GM19099 (cell line): ENCODE results near the gene LY9.

ENCODE experiments used
- POLR2A ChIP-seq: IDR thresholded peaks from 3 replicates; pipeline ENCODE4 v1.6.1; 2011; ENCODE audit warnings: low read depth; ENCODE audit not compliant: insufficient read length; ENCODE audit errors: extremely low read depth

LY9 gene, protein sequence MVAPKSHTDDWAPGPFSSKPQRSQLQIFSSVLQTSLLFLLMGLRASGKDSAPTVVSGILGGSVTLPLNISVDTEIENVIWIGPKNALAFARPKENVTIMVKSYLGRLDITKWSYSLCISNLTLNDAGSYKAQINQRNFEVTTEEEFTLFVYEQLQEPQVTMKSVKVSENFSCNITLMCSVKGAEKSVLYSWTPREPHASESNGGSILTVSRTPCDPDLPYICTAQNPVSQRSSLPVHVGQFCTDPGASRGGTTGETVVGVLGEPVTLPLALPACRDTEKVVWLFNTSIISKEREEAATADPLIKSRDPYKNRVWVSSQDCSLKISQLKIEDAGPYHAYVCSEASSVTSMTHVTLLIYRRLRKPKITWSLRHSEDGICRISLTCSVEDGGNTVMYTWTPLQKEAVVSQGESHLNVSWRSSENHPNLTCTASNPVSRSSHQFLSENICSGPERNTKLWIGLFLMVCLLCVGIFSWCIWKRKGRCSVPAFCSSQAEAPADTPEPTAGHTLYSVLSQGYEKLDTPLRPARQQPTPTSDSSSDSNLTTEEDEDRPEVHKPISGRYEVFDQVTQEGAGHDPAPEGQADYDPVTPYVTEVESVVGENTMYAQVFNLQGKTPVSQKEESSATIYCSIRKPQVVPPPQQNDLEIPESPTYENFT

GRCh38 chr1:160795951-160796383 is at the start of gene LY9:
LY9 (plus strand) TSS chr1:160796174; CDS start chr1:160796188, 14 bp downstream.
- peak; percentile 47 for TF ChIP-seq POLR2A

DNA sequence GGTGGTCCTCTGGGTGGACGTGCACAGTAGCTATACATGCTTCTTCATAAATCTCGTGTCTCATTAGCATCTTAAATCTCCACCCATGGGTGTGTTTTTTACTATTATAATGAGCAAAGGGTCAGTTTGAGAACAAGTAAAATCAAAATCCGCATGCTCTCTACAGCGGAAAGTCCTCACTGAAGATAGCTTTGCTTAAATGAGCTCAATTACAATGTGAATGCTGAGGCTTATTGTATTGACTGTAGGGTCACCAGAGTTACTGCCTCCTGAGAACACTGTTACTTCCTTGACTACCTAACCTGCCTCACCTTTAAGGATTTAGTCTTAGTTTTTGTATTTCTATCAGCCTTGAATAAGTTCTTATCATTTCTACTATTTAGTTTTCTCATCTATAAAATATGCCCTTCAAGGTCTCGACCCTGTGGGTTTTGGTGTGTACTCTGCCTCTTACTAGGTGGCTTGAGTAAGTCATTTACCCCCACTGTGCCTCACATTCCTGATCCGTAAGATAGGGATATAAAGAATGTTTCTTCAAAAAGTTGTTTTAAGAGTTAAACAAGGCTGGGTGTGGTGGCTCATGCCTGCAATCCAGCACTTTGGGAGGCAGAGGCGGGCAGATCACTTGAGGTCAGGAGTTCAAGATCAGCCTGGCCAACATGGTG is 49.0 kb upstream of the LY9 start:
- TF ChIP-seq POLR2A = no peak

GRCh38 chr1:160747717-160748116 is 48.3 kb upstream of the LY9 start:
- TF ChIP-seq POLR2A = no peak

GRCh38 chr1:160748181-160748877 is 47.6 kb upstream of the LY9 start:
- TF ChIP-seq POLR2A = no peak

- no peak for TF ChIP-seq POLR2A
Observed at GRCh38 chr1:160748878-160749269, 47.1 kb upstream of the LY9 start.

GRCh38 chr1:160750608-160751007 is 45.4 kb upstream of the LY9 start:
- no peak for TF ChIP-seq POLR2A

- no peak for TF ChIP-seq POLR2A
Observed at GRCh38 chr1:160752406-160752805, 43.6 kb upstream of the LY9 start.

GRCh38 chr1:160752924-160753323 is 43.0 kb upstream of the LY9 start:
- TF ChIP-seq POLR2A = no peak

DNA sequence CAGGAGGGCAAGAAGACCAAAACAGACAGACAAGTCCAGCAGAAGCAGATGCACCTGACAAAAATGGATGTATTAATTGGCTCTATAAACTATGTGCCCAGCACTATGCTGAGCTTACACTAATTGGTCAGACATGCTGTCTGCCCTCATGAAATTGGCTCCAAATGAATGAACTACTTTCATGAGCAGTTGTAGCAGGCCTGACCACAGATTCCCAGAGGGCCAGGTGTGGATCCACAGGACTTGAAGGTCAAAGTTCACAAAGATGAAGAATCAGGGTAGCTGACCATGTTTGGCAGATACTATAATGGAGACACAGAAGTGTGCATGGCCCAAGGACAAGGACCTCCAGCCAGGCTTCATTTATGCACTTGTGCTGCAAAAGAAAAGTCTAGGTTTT is 42.4 kb upstream of the LY9 start:
- no peak for TF ChIP-seq POLR2A

- TF ChIP-seq POLR2A = no peak
Observed at GRCh38 chr1:160755461-160755860, 40.5 kb upstream of the LY9 start.

DNA sequence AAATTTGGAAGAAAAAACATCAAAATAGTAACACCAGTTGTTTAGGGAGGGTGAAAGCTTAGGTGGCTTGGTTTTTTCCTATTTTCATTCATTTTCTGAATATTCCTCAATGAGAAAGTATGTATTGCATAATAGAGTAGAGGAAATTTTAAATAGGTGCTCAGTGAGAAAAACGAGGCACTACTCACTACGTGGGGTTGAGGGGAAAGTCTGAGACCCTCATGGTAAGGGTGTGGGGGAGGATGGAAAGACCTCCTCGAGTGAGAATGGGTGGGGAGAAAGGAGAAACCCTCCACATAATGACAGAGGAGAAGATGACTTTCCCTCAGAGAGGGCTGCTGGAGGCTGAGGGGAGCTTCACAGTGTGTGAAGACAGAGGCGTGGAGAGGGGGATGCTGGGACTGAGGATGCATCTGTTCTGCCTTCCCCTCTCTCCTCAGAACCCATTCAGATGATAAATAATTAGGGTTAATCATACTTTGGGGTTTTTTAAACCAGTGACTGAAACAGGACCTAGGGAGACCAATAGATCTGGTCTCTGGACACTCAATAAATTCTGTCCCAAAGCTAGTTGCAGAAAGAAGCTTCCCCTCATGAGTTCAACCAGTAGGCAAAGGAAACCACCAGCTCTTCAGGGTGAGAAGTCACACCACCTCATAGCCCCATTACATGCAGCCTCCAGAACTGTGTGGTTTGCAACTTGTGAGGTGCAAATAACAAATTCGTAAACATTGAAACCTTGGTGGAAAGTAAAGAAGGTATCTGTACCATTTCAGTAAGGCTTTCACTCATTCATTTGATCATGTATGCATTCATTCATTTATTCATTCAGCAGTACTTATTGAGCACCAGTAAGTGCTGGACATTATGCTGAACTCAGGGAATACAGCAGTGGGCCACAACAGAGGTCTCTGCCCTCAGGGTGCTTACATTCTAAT is 39.8 kb upstream of the LY9 start:
- TF ChIP-seq POLR2A = no peak

DNA sequence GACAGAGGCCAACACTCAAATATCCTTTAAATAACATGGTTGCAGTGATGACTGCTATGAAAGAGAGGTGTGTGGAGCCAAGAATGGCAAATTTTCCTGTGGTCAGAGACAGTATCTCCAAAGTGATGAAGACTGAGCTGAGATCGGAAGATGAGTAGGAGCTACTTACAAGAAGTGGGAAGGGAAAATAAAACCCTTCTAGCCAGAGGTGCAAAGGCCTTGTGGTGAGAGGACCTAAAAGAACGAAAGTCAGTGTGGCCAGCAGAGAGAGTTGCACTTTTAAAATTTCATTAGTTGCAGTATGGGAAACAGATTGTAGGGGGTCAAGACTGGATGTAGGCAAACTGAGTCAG is 39.1 kb upstream of the LY9 start:
- no peak for TF ChIP-seq POLR2A

DNA sequence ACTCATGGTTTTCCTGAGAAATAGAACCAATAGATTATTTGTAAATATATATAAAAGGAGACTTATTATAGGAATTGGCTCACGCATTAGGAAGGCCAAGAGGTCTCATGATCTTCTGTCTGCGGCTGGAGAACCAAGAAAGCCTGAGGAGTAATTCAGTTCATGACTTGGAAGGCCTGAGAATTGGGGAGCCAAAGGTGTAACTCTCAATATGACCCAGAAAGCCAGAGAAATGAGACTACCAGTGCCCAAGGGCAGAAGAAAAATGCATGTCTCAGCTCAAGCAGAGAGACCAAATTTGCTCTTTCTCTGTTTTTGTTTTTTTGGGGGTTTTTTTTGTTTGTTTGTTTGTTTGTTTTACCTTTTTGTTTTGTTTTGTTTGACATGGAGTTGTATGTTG is 37.5 kb upstream of the LY9 start:
- no peak for TF ChIP-seq POLR2A

- TF ChIP-seq POLR2A = no peak
Observed at GRCh38 chr1:160759740-160760139, 36.2 kb upstream of the LY9 start.
